HG02571 (cell line): ENCODE measurements around the gene TMEM201.

Experiments used
- ATAC-seq: cut with Tn5 transposase; IDR thresholded peaks from one replicate; pipeline ENCODE4 v1.9.1; 2021; ENCODE audit warnings: mild to moderate bottlenecking, moderate library complexity; ENCODE audit not compliant: unreplicated experiment

TMEM201 gene

GRCh38 chr1:9598316-9598700, 9.6 kb downstream of the TMEM201 start:
- no peak for ATAC-seq

- no peak for ATAC-seq
These were observed 11.0 kb downstream of the TMEM201 start for GRCh38 chr1:9599741-9600140.

GRCh38 chr1:9600861-9601834, 12.4 kb downstream of the TMEM201 start:
- ATAC-seq, result no peak

- no peak for ATAC-seq
These were observed 13.5 kb downstream of the TMEM201 start for GRCh38 chr1:9601942-9602793.

GRCh38 chr1:9602794-9603167, 14.1 kb downstream of the TMEM201 start:
- ATAC-seq, result no peak

GRCh38 chr1:9603307-9603706, 14.6 kb downstream of the TMEM201 start:
- ATAC-seq, result no peak

GRCh38 chr1:9603766-9604753, 15.3 kb downstream of the TMEM201 start:
- ATAC-seq, result no peak

- ATAC-seq, result no peak
These were observed 16.1 kb downstream of the TMEM201 start for GRCh38 chr1:9604836-9605235.

GRCh38 chr1:9605946-9606455, 17.3 kb downstream of the TMEM201 start:
- no peak for ATAC-seq

GRCh38 chr1:9606458-9606857, 17.7 kb downstream of the TMEM201 start:
- no peak for ATAC-seq

- ATAC-seq, result no peak
These were observed 18.2 kb downstream of the TMEM201 start for GRCh38 chr1:9606948-9607347.

- ATAC-seq, result no peak
These were observed 18.6 kb downstream of the TMEM201 start for GRCh38 chr1:9607352-9607751.

- no peak for ATAC-seq
These were observed 21.3 kb downstream of the TMEM201 start for GRCh38 chr1:9609998-9610397.

- no peak for ATAC-seq
These were observed 21.8 kb downstream of the TMEM201 start for GRCh38 chr1:9610548-9610947.

- no peak for ATAC-seq
These were observed 23.0 kb downstream of the TMEM201 start for GRCh38 chr1:9611716-9612115.

GRCh38 chr1:9612162-9612845, 23.6 kb downstream of the TMEM201 start:
- ATAC-seq, result no peak

GRCh38 chr1:9612871-9613624, 24.3 kb downstream of the TMEM201 start:
- ATAC-seq, result no peak

GRCh38 chr1:9613625-9614299, 25.1 kb downstream of the TMEM201 start:
- no peak for ATAC-seq
